Amygdala (tissue), 56 donors: ENCODE data around the gene MMUT.
"Not testable (repeated sequence)": the region's sequence is repeated elsewhere in the genome, so short reads cannot be mapped to it uniquely, and the experiment has no call there.

Experiments used
- DNase-seq, 56 donors: peaks; one replicate each; lab custom pipeline; 2025; lab: John Stamatoyannopoulos, UW

Gene MMUT

GRCh38 chr6:49430187-49430586, 32.9 kb downstream of the MMUT start:
- no peak for DNase-seq

GRCh38 chr6:49423817-49424216, 39.2 kb downstream of the MMUT start:
- DNase-seq: no peak

GRCh38 chr6:49416195-49416594, 46.9 kb downstream of the MMUT start:
- no peak for DNase-seq

- DNase-seq: no peak
Measured at GRCh38 chr6:49415358-49415757, 47.7 kb downstream of the MMUT start.

GRCh38 chr6:49410564-49410963, 52.5 kb downstream of the MMUT start:
- DNase-seq: no peak

- DNase-seq: peak in 47 of 56 donors; percentile 0 to 84 (median 31)
Measured at GRCh38 chr6:49409951-49410542, 53.0 kb downstream of the MMUT start.

GRCh38 chr6:49406250-49406970, 56.6 kb downstream of the MMUT start:
- no peak for DNase-seq

GRCh38 chr6:49401063-49401462, 62.0 kb downstream of the MMUT start:
- no peak for DNase-seq

GRCh38 chr6:49386667-49387508, 76.2 kb downstream of the MMUT start:
- not testable (repeated sequence) for DNase-seq

GRCh38 chr6:49384904-49385303, 78.1 kb downstream of the MMUT start:
- DNase-seq: no peak
